Measurements from ENCODE around the gene CDK2. TPM values are rescaled to one million over a fixed set of nuclear protein-coding genes. Genes with fewer than 3 reads are reported as not detected.

CDK2 gene
- total and polyA plus RNA-seq, 9 of the 15 experiments (the other 6 are each of a cell fraction or from before 2014, with no cell fraction given) = 17.4 to 213 (median 109) TPM

- TF ChIP-seq NRF1 (conservative IDR thresholded peaks at IDR 0.05 in 1 of 2, IDR thresholded peaks at IDR 0.05 in 1 of 2) = 0 out of 4 replicates have a peak, but pooled peaks of 1 of the 2 experiments have one; percentile 18
- no peak for TF ChIP-seq EZH2 (IDR thresholded peaks at IDR 0.05; ENCODE audit: borderline replicate concordance, low read depth, low read length)
- 0 out of 2 replicates have a peak, but pooled peaks have one; percentile 46 for TF ChIP-seq MAX (CRISPR knock-in tag; IDR thresholded peaks at IDR 0.05)
- no peak for TF ChIP-seq NCOA1 (IDR thresholded peaks at IDR 0.05; ENCODE audit: low read depth)
- peak; percentile 80; the same call in 1 of the 2 replicates for TF ChIP-seq REST (IDR thresholded peaks at IDR 0.05; ENCODE audit: borderline replicate concordance)
- no peak for TF ChIP-seq REST (CRISPR knock-in tag; IDR thresholded peaks at IDR 0.05; ENCODE audit: low read depth)
- no peak for TF ChIP-seq RBM25 (IDR thresholded peaks at IDR 0.05; ENCODE audit: low read depth, low read length, severe bottlenecking)
- no peak for TF ChIP-seq KDM1A (IDR thresholded peaks at IDR 0.05)
- peak; percentile 45; the same call in 1 of the 2 replicates for TF ChIP-seq CREM (IDR thresholded peaks at IDR 0.05; ENCODE audit: low read depth)
- no peak for TF ChIP-seq ZBTB34 (CRISPR knock-in tag; IDR thresholded peaks at IDR 0.05)
- TF ChIP-seq XRCC5 (IDR thresholded peaks at IDR 0.05; ENCODE audit: low read depth, low read length) = 0 out of 2 replicates have a peak, but pooled peaks have one; percentile 31
- no peak for TF ChIP-seq RUNX1 (IDR thresholded peaks at IDR 0.05; ENCODE audit: low read depth)
- TF ChIP-seq MTA3 (IDR thresholded peaks at IDR 0.05; ENCODE audit: borderline replicate concordance) = peak; percentile 48; the same call in 1 of the 2 replicates
- no peak for TF ChIP-seq PTBP1 (IDR thresholded peaks at IDR 0.05; ENCODE audit: low read depth, low read length)
- peak; percentile 27 for TF ChIP-seq MEIS2 (IDR thresholded peaks at IDR 0.05; ENCODE audit: partially characterized antibody)
- no peak for TF ChIP-seq ARID2 (IDR thresholded peaks at IDR 0.05)
- TF ChIP-seq ESRRA (IDR thresholded peaks at IDR 0.05; ENCODE audit: borderline replicate concordance, low read depth) = peak; percentile 58; the same call in 1 of the 2 replicates
- TF ChIP-seq TOE1 (IDR thresholded peaks at IDR 0.05; ENCODE audit: borderline replicate concordance) = 0 out of 2 replicates have a peak, but pooled peaks have one; percentile 34
- TF ChIP-seq TOE1 (CRISPR knock-in tag; IDR thresholded peaks at IDR 0.05; ENCODE audit: borderline replicate concordance, low read depth) = no peak
- TF ChIP-seq ZBTB8A (IDR thresholded peaks at IDR 0.05; ENCODE audit: partially characterized antibody) = no peak
These were observed 26.4 kb upstream of the CDK2 start (continued) for GRCh38 chr12:55940065-55940732.
